MV-4-11 (cell line): ENCODE measurements around the gene PTTG1.

Experiments
- DNase-seq: peaks from one replicate; lab custom pipeline; 2025; lab: John Stamatoyannopoulos, UW

Gene PTTG1

GRCh38 chr5:160421625-160422258 lies at the start of gene PTTG1:
PTTG1 (plus strand) TSS chr5:160421855; CDS start chr5:160422313, 458 bp downstream.
- peak; percentile 97 for DNase-seq

- DNase-seq: no peak
These were observed 46.5 kb upstream of the PTTG1 start for GRCh38 chr5:160375166-160375565.

GRCh38 chr5:160375701-160376100 lies 46.0 kb upstream of the PTTG1 start:
- no peak for DNase-seq

- no peak for DNase-seq
These were observed 45.2 kb upstream of the PTTG1 start for GRCh38 chr5:160376416-160376815.

GRCh38 chr5:160377651-160378050 lies 44.0 kb upstream of the PTTG1 start:
- DNase-seq: no peak

GRCh38 chr5:160378330-160378729 lies 43.3 kb upstream of the PTTG1 start:
- DNase-seq: no peak

- DNase-seq: peak; percentile 33
These were observed 42.1 kb upstream of the PTTG1 start for GRCh38 chr5:160379511-160379910.

GRCh38 chr5:160380041-160380440 lies 41.6 kb upstream of the PTTG1 start:
- DNase-seq: no peak

- no peak for DNase-seq
These were observed 39.3 kb upstream of the PTTG1 start for GRCh38 chr5:160382346-160382745.

- DNase-seq: no peak
These were observed 37.0 kb upstream of the PTTG1 start for GRCh38 chr5:160384681-160385080.

- no peak for DNase-seq
These were observed 36.2 kb upstream of the PTTG1 start for GRCh38 chr5:160385496-160385895.

GRCh38 chr5:160387445-160387844 lies 34.2 kb upstream of the PTTG1 start:
- no peak for DNase-seq

- peak; percentile 41 for DNase-seq
These were observed 30.6 kb upstream of the PTTG1 start for GRCh38 chr5:160390787-160391696.

- no peak for DNase-seq
These were observed 26.5 kb upstream of the PTTG1 start for GRCh38 chr5:160395111-160395510.

GRCh38 chr5:160397492-160397891 lies 24.2 kb upstream of the PTTG1 start:
- DNase-seq: no peak

- DNase-seq: no peak
These were observed 22.8 kb upstream of the PTTG1 start for GRCh38 chr5:160398806-160399205.

GRCh38 chr5:160399402-160400353 lies 22.0 kb upstream of the PTTG1 start, which contains the start of gene FAM200C:
FAM200C (minus strand) TSS chr5:160400054; CDS start chr5:160395490, 4,564 bp downstream.
- peak; percentile 84 for DNase-seq

- DNase-seq: peak; percentile 97
These were observed 2.8 kb upstream of the PTTG1 start, which contains the start of gene SLU7 for GRCh38 chr5:160418561-160419457. SLU7 (minus strand) TSS chr5:160419081; CDS start chr5:160415294, 3,787 bp downstream.

- no peak for DNase-seq
These were observed 2.0 kb upstream of the PTTG1 start for GRCh38 chr5:160419458-160420330.

- DNase-seq: no peak
These were observed 1.4 kb upstream of the PTTG1 start for GRCh38 chr5:160420331-160420610.
